ENCODE measurements around the gene PDE7B.

The PDE7B gene

GRCh38 chr6:136171231-136171630 lies 319.7 kb downstream of the PDE7B start:
- ChIA-PET POLR2A (no interaction called here), CTCF (no interaction called here)
- H3K4me3 ChIP-seq (ENCODE audit: low read depth, low read length): no peak overlapping the region

More at GRCh38 chr6:136171231-136171630, 319.7 kb downstream of the PDE7B start:
- TF ChIP-seq SALL2 (tag by site-specific recombination; IDR thresholded peaks at IDR 0.05; ENCODE audit: borderline replicate concordance) (no peak), PRDM2 (tag by site-specific recombination; IDR thresholded peaks at IDR 0.05; ENCODE audit: borderline replicate concordance) (no peak), ZBTB21 (tag by site-specific recombination; IDR thresholded peaks at IDR 0.05) (no peak), KLF9 (tag by site-specific recombination; IDR thresholded peaks at IDR 0.05; ENCODE audit: low read depth) (no peak), ZNF169 (tag by site-specific recombination; IDR thresholded peaks at IDR 0.05) (no peak), ZNF670 (tag by site-specific recombination; IDR thresholded peaks at IDR 0.05; ENCODE audit: low read depth) (no peak), ZNF335 (tag by site-specific recombination; conservative IDR thresholded peaks at IDR 0.05) (no peak), ZNF16 (tag by site-specific recombination; IDR thresholded peaks at IDR 0.05; ENCODE audit: low read depth) (no peak), ZNF184 (tag by site-specific recombination; IDR thresholded peaks at IDR 0.05) (no peak), ZNF266 (tag by site-specific recombination; IDR thresholded peaks at IDR 0.05; ENCODE audit: low read depth) (no peak), ZNF530 (tag by site-specific recombination; IDR thresholded peaks at IDR 0.05; ENCODE audit: low read depth) (no peak), ZNF248 (tag by site-specific recombination; IDR thresholded peaks at IDR 0.05) (no peak), ZNF660 (tag by site-specific recombination; IDR thresholded peaks at IDR 0.05) (no peak), GLI4 (tag by site-specific recombination; IDR thresholded peaks at IDR 0.05) (no peak), ZNF549 (tag by site-specific recombination; IDR thresholded peaks at IDR 0.05) (no peak), HOXC10 (CRISPR knock-in tag; IDR thresholded peaks at IDR 0.05) (no peak)
- TF ChIP-seq, protein P1, sequence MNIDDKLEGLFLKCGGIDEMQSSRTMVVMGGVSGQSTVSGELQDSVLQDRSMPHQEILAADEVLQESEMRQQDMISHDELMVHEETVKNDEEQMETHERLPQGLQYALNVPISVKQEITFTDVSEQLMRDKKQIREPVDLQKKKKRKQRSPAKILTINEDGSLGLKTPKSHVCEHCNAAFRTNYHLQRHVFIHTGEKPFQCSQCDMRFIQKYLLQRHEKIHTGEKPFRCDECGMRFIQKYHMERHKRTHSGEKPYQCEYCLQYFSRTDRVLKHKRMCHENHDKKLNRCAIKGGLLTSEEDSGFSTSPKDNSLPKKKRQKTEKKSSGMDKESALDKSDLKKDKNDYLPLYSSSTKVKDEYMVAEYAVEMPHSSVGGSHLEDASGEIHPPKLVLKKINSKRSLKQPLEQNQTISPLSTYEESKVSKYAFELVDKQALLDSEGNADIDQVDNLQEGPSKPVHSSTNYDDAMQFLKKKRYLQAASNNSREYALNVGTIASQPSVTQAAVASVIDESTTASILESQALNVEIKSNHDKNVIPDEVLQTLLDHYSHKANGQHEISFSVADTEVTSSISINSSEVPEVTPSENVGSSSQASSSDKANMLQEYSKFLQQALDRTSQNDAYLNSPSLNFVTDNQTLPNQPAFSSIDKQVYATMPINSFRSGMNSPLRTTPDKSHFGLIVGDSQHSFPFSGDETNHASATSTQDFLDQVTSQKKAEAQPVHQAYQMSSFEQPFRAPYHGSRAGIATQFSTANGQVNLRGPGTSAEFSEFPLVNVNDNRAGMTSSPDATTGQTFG (tag by site-specific recombination; IDR thresholded peaks at IDR 0.05; ENCODE audit: borderline replicate concordance): no peak
- TF ChIP-seq, protein P2, sequence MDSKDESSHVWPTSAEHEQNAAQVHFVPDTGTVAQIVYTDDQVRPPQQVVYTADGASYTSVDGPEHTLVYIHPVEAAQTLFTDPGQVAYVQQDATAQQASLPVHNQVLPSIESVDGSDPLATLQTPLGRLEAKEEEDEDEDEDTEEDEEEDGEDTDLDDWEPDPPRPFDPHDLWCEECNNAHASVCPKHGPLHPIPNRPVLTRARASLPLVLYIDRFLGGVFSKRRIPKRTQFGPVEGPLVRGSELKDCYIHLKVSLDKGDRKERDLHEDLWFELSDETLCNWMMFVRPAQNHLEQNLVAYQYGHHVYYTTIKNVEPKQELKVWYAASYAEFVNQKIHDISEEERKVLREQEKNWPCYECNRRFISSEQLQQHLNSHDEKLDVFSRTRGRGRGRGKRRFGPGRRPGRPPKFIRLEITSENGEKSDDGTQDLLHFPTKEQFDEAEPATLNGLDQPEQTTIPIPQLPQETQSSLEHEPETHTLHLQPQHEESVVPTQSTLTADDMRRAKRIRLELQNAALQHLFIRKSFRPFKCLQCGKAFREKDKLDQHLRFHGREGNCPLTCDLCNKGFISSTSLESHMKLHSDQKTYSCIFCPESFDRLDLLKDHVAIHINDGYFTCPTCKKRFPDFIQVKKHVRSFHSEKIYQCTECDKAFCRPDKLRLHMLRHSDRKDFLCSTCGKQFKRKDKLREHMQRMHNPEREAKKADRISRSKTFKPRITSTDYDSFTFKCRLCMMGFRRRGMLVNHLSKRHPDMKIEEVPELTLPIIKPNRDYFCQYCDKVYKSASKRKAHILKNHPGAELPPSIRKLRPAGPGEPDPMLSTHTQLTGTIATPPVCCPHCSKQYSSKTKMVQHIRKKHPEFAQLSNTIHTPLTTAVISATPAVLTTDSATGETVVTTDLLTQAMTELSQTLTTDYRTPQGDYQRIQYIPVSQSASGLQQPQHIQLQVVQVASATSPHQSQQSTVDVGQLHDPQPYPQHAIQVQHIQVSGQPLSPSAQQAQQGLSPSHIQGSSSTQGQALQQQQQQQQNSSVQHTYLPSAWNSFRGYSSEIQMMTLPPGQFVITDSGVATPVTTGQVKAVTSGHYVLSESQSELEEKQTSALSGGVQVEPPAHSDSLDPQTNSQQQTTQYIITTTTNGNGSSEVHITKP (tag by site-specific recombination; IDR thresholded peaks at IDR 0.05): no peak
- Histone ChIP-seq H3K9me3 (ENCODE audit: control insufficient read depth, insufficient read depth, low read depth, low read length) (no peaks in the 10 kb centered on the region), H3K36me3 (ENCODE audit: control insufficient read depth in 2 of 2, insufficient read depth in 1 of 2, low read length in 2 of 2) (no peaks in the 10 kb centered on the region), H3K4me1 (ENCODE audit: control insufficient read depth, insufficient read depth, low read length) (no peaks in the 10 kb centered on the region), H3K27ac (ENCODE audit: extremely low read depth, low read depth, low read length) (no peak overlapping the region)

Data from HEK293 (cell line).